H1 (cell line): ENCODE measurements around the gene HMGN1. TPM values are rescaled to one million over a fixed set of nuclear protein-coding genes. Genes with fewer than 3 reads are reported as not detected.

ENCODE experiments used
- CTCF ChIA-PET: fragments of 300-600 bp; sonication (Branson Sonifier 250); formaldehyde crosslinking; loops from one replicate; lab custom pipeline; 2021; ENCODE audit not compliant: partially characterized antibody; lab: Charles Lee
- POLR2A ChIA-PET: fragments of 300-600 bp; sonication (Branson Sonifier 250); formaldehyde crosslinking; loops from one replicate; lab custom pipeline; 2021; ENCODE audit warnings: inconsistent platforms; ENCODE audit not compliant: partially characterized antibody; lab: Charles Lee
- DNase-seq, 2 experiments: peaks; one replicate each; pipeline versions ENCODE4 v3.0.0 to v3.0.0-alpha.2; 2010 to 2022; ENCODE audit warnings: low spot score in 2 of 2, low read depth in 1 of 2, mixed read lengths in 1 of 2
- FAIRE-seq: peaks from 2 replicates; lab custom pipeline; 2011; peaks lifted over from hg19 to GRCh38; lab: Jason Lieb, UNC
- H2AFZ ChIP-seq: 2 replicates; pipeline ENCODE4 v1.8.1; 2012; ENCODE audit warnings: low read length, inconsistent platforms
- H2AK5ac ChIP-seq: 2 replicates; pipeline ENCODE4 v1.6.1; 2013; ENCODE audit warnings: low read depth, low read length
- H2BK120ac ChIP-seq: replicated peaks from 2 replicates; pipeline ENCODE3; 2013; ENCODE audit warnings: low read depth, low read length, inconsistent platforms
- H2BK12ac ChIP-seq: 2 replicates; pipeline ENCODE4 v1.6.1; 2013; ENCODE audit warnings: low read depth, low read length
- H2BK15ac ChIP-seq: 2 replicates; pipeline ENCODE4 v1.6.1; 2013; ENCODE audit warnings: low read length
- H2BK20ac ChIP-seq: 2 replicates; pipeline ENCODE4 v1.6.1; 2013; ENCODE audit warnings: low read length
- H2BK5ac ChIP-seq: 2 replicates; pipeline ENCODE4 v1.6.1; 2013; ENCODE audit warnings: low read depth, low read length
- H3K14ac ChIP-seq: 2 replicates; pipeline ENCODE4 v1.6.1; 2013; ENCODE audit warnings: inconsistent platforms; ENCODE audit not compliant: insufficient read length
- H3K18ac ChIP-seq: 2 replicates; pipeline ENCODE4 v1.6.1; 2013; ENCODE audit warnings: low read length; ENCODE audit errors: extremely low read depth
- H3K23ac ChIP-seq: 2 replicates; pipeline ENCODE4 v1.6.1; 2013; ENCODE audit warnings: inconsistent platforms; ENCODE audit not compliant: insufficient read length
- H3K23me2 ChIP-seq: 2 replicates; pipeline ENCODE4 v1.6.1; 2013; ENCODE audit warnings: low read depth, low read length
- H3K27ac ChIP-seq: 2 replicates; pipeline ENCODE4 v1.6.1; 2011; ENCODE audit warnings: low read depth, low read length, inconsistent platforms
- H3K27me3 ChIP-seq, 4 experiments: replicated peaks in 1 of 4; 1 replicate in 1 of 4; 2 replicates in 3 of 4; pipeline versions ENCODE4 v1.6.1 to v1.8.1; 2011 to 2013; ENCODE audit warnings: low read length in 3 of 4, mild to moderate bottlenecking in 3 of 4, inconsistent platforms in 2 of 4, mixed read lengths in 2 of 4, moderate library complexity in 1 of 4; ENCODE audit not compliant: control insufficient read depth in 3 of 4, insufficient read depth in 3 of 4; ENCODE audit errors: extremely low read depth in 1 of 4
- H3K36me3 ChIP-seq, 4 experiments: 2 replicates each; pipeline versions ENCODE4 v1.6.1 to v1.8.1; 2011 to 2013; ENCODE audit warnings: mild to moderate bottlenecking in 4 of 4, low read length in 3 of 4, moderate library complexity in 2 of 4, control low read depth in 1 of 4, inconsistent platforms in 1 of 4; ENCODE audit not compliant: insufficient read depth in 4 of 4, control insufficient read depth in 2 of 4
- H3K4ac ChIP-seq: replicated peaks from 2 replicates; pipeline ENCODE3; 2013; ENCODE audit warnings: low read length, low read depth, mixed read lengths, inconsistent platforms; ENCODE audit not compliant: insufficient read length
- H3K4me1 ChIP-seq, 4 experiments: replicated peaks in 1 of 4; 1 replicate in 1 of 4; 2 replicates in 3 of 4; pipeline versions ENCODE4 v1.6.1 to v1.8.1; 2011 to 2013; ENCODE audit warnings: low read length in 3 of 4, inconsistent platforms in 2 of 4, mixed read lengths in 1 of 4; ENCODE audit not compliant: insufficient read depth in 4 of 4, control insufficient read depth in 3 of 4
- H3K4me2 ChIP-seq, 2 experiments: 2 replicates each; pipeline versions ENCODE4 v1.6.1 to v1.8.1; 2011 to 2013; ENCODE audit warnings: low read depth in 2 of 2, low read length in 2 of 2, control low read depth in 1 of 2, inconsistent platforms in 1 of 2, mild to moderate bottlenecking in 1 of 2; ENCODE audit not compliant: insufficient read depth in 1 of 2
- H3K4me3 ChIP-seq, 4 experiments: fragments of 200-600, 300-600 bp in 1 of 4; sonication (generic), shearing (Covaris generic), sonication (Bioruptor Twin) in 1 of 4; 2 replicates each; pipeline versions ENCODE4 v1.5.1 to v1.8.1; 2011 to 2016; ENCODE audit warnings: low read length in 4 of 4, low read depth in 3 of 4, control low read depth in 2 of 4, inconsistent platforms in 2 of 4, mild to moderate bottlenecking in 2 of 4, mixed read lengths in 1 of 4, moderate library complexity in 1 of 4; ENCODE audit not compliant: insufficient read depth in 2 of 4; ENCODE audit errors: extremely low read depth in 1 of 4
- H3K56ac ChIP-seq: replicated peaks from 2 replicates; pipeline ENCODE3; 2013; ENCODE audit warnings: low read depth, mild to moderate bottlenecking, mixed read lengths, low read length, inconsistent platforms; ENCODE audit not compliant: insufficient read length
- H3K79me1 ChIP-seq: 2 replicates; pipeline ENCODE4 v1.6.1; 2013; ENCODE audit warnings: low read depth, low read length, control low read depth
- H3K79me2 ChIP-seq, 2 experiments: 2 replicates each; pipeline versions ENCODE4 v1.6.1 to v1.8.1; 2012 to 2013; ENCODE audit warnings: low read length in 2 of 2, mild to moderate bottlenecking in 2 of 2, inconsistent platforms in 1 of 2; ENCODE audit not compliant: insufficient read depth in 2 of 2, control insufficient read depth in 1 of 2
- H3K9ac ChIP-seq, 4 experiments: replicated peaks in 1 of 4; 1 replicate in 1 of 4; 2 replicates in 3 of 4; pipeline versions ENCODE4 v1.6.1 to v1.8.1; 2011 to 2013; ENCODE audit warnings: low read depth in 3 of 4, low read length in 3 of 4, control low read depth in 2 of 4, mild to moderate bottlenecking in 2 of 4, moderate library complexity in 2 of 4, inconsistent platforms in 1 of 4; ENCODE audit errors: extremely low read depth in 1 of 4
- H3K9me3 ChIP-seq, 2 experiments: 2 replicates each; pipeline versions ENCODE4 v1.6.1 to v1.8.1; 2012 to 2013; ENCODE audit warnings: mild to moderate bottlenecking in 2 of 2, moderate library complexity in 2 of 2, control low read depth in 1 of 2, inconsistent platforms in 1 of 2, low read depth in 1 of 2, low read length in 1 of 2, mixed read lengths in 1 of 2; ENCODE audit not compliant: insufficient read depth in 2 of 2
- H4K20me1 ChIP-seq, 2 experiments: replicated peaks in 1 of 2; 2 replicates each; pipeline versions ENCODE3 to v1.8.1; 2011 to 2013; ENCODE audit warnings: inconsistent platforms in 2 of 2, low read length in 2 of 2, mild to moderate bottlenecking in 1 of 2; ENCODE audit not compliant: insufficient read depth in 2 of 2, control insufficient read depth in 1 of 2
- H4K5ac ChIP-seq: 2 replicates; pipeline ENCODE4 v1.6.1; 2013; ENCODE audit warnings: low read length, low read depth, mixed read lengths, inconsistent platforms; ENCODE audit not compliant: insufficient read length
- H4K8ac ChIP-seq: 2 replicates; pipeline ENCODE4 v1.8.0; 2013; ENCODE audit warnings: mild to moderate bottlenecking, moderate library complexity, low read length, inconsistent platforms; ENCODE audit not compliant: insufficient read depth; ENCODE audit errors: extremely low read depth
- H4K91ac ChIP-seq: replicated peaks from 2 replicates; pipeline ENCODE3; 2013; ENCODE audit warnings: low read length, mixed read lengths, inconsistent platforms; ENCODE audit not compliant: insufficient read length
- WGBS, 2 experiments: shearing (Covaris generic) in 1 of 2; methylation state at CpG; one replicate each; pipeline versions ENCODE4 v1.1.6 to v1.1.7; 2013 to 2015; ENCODE audit warnings: low lambda C conversion rate in 2 of 2, mixed read lengths in 2 of 2, inconsistent platforms in 1 of 2, low coverage in 1 of 2, missing lambda C conversion rate in 1 of 2; ENCODE audit not compliant: insufficient replicate concordance in 2 of 2, insufficient coverage in 1 of 2, insufficient read length in 1 of 2; ENCODE audit errors: extremely low coverage in 1 of 2, missing lambda C conversion rate in 1 of 2; 5-methylcytosine and 5-hydroxymethylcytosine counted together
- polyA plus RNA-seq, 7 experiments: library from polyadenylated mRNA; depleted of rRNA in 3 of 7; stranded (reverse) in 5 of 7; unstranded in 2 of 7; fragments of >200 nt in 5 of 7; fragments of 200-250 nt in 2 of 7; gene quantifications; 1 replicate in 5 of 7; 2 replicates in 1 of 7; 4 replicates in 1 of 7; pipeline versions ENCODE4 v1.2.1 to v1.2.3, GENCODE V29; 2011 to 2013; ENCODE audit warnings: missing spikeins in 2 of 7, mixed read lengths in 2 of 7
- total RNA-seq: library from RNA; stranded (reverse); fragmentation: NEBNext Ultra II Directional; extraction: Animal tissue kit (Norgen Biotek cat#: 25700); gene quantifications from 2 replicates; pipeline ENCODE4 v1.2.1, GENCODE V29; 2021

Gene HMGN1
- total and polyA plus RNA-seq, 2 of the 8 experiments (the other 6 are each of a cell fraction or from before 2014, with no cell fraction given) = 279 to 505 TPM

- H3K23ac ChIP-seq = no peak overlapping the region
- peak overlapping the region; percentile 97 for H4K8ac ChIP-seq
- peak overlapping the region; percentile 79 to 96 for H3K4me2 ChIP-seq
- H2BK12ac ChIP-seq = 0 out of 2 replicates have a peak overlapping the region, but pooled peaks have one; percentile 18
- DNase-seq (no peak), FAIRE-seq (no peak)
- no peak overlapping the region for H2BK120ac ChIP-seq
- peaks cover 3 to 15% (median 9%) of the 10 kb centered on the region in 4 experiments; a peak in 6 of 7 replicates for H3K4me1 ChIP-seq
- CTCF ChIA-PET = interaction anchor here (0.9 to 2.1 kb wide), 3 partner anchors 34 to 50 kb away, joined by 3 to 8 read pairs (median 4); no protein-coding TSS in a partner anchor
- H3K4ac ChIP-seq = peak overlapping the region; percentile 82
- no peak overlapping the region for H2BK15ac ChIP-seq
- peak overlapping the region; percentile 17 for H3K18ac ChIP-seq
- H2AK5ac ChIP-seq = no peak overlapping the region
- H3K27me3 ChIP-seq = no peaks in the 10 kb centered on the region
- no peaks in the 10 kb centered on the region for H3K9me3 ChIP-seq
- peak overlapping the region; percentile 94 to 100 (median 96) for H3K9ac ChIP-seq
- H2BK5ac ChIP-seq = peak overlapping the region; percentile 93
- peaks cover 10 to 35% of the 10 kb centered on the region in 2 experiments for H3K79me2 ChIP-seq
- peaks cover 8 to 12% of the 10 kb centered on the region in 2 experiments for H4K20me1 ChIP-seq
- no peak overlapping the region for H2AFZ ChIP-seq
- H3K14ac ChIP-seq = no peak overlapping the region
- H3K79me1 ChIP-seq = no peaks in the 10 kb centered on the region; the same call in 1 of the 2 replicates
- H3K4me3 ChIP-seq = peak overlapping the region; percentile 75 to 100 (median 91)
- H3K36me3 ChIP-seq = peaks cover 20 to 49% (median 30%) of the 10 kb centered on the region in 4 experiments
- peak overlapping the region; percentile 93 for H4K5ac ChIP-seq
- H3K56ac ChIP-seq = peak overlapping the region; percentile 50
- WGBS, 2 experiments = 0% methylated on average over 11 of the region's 11 CpGs; no CpG with 5 or more reads in 1 of the 2 experiments
- no peak overlapping the region for H2BK20ac ChIP-seq
- peak overlapping the region; percentile 93 for H3K27ac ChIP-seq
- POLR2A ChIA-PET = interaction anchor here (0.7 to 5.2 kb wide), 32 partner anchors 10 to 167 kb away, joined by 3 to 89 read pairs (median 7); partner anchors contain the start of genes BRWD1 and PSMG1
- peaks cover 3% of the 10 kb centered on the region for H3K23me2 ChIP-seq
- H4K91ac ChIP-seq = peak overlapping the region; percentile 8
Observed at GRCh38 chr21:39348040-39348354, 891 bp downstream of the HMGN1 start.
